ENCODE data around the gene ARID1B.

DNA sequence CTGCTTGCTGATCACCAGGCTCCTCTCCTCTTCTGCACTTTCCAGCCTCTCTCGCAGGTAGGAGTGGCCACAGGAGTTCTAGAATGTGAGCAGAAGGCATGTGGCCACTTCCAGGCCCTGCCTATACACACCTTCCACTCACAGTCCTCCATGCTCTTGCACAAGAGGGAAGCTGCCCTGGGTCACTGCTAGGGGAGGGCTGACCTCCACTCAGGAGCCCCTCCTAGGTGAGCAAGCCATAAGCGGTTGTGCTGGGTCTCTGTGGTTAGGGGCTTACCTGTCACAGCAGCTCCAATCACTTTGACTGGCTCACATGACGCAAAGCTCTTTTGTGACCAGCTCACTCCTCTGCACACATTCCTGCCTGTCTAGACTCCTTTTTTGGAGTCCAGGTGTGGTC, 477.9 kb downstream of the ARID1B start:
- TF ChIP-seq DPF2 (IDR thresholded peaks at IDR 0.05) (no peak), ZNF121 (CRISPR knock-in tag; conservative IDR thresholded peaks at IDR 0.05) (no peak), PCBP2 (IDR thresholded peaks at IDR 0.05; ENCODE audit: low read depth, low read length, poor library complexity, severe bottlenecking) (no peak), ZNF695 (CRISPR knock-in tag; IDR thresholded peaks at IDR 0.05) (no peak), ZNF589 (CRISPR knock-in tag; IDR thresholded peaks at IDR 0.05; ENCODE audit: low read depth) (no peak), ZBTB7A (IDR thresholded peaks at IDR 0.05; ENCODE audit: borderline replicate concordance, control insufficient read depth, low read depth, low read length) (no peak), SREBF2 (CRISPR knock-in tag; IDR thresholded peaks at IDR 0.05) (no peak)
- TF ChIP-seq, protein P1, sequence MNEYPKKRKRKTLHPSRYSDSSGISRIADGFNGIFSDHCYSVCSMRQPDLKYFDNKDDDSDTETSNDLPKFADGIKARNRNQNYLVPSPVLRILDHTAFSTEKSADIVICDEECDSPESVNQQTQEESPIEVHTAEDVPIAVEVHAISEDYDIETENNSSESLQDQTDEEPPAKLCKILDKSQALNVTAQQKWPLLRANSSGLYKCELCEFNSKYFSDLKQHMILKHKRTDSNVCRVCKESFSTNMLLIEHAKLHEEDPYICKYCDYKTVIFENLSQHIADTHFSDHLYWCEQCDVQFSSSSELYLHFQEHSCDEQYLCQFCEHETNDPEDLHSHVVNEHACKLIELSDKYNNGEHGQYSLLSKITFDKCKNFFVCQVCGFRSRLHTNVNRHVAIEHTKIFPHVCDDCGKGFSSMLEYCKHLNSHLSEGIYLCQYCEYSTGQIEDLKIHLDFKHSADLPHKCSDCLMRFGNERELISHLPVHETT (CRISPR knock-in tag; conservative IDR thresholded peaks at IDR 0.05 in 1 of 2, IDR thresholded peaks at IDR 0.05 in 1 of 2), result no peak
- TF ChIP-seq, protein P2, sequence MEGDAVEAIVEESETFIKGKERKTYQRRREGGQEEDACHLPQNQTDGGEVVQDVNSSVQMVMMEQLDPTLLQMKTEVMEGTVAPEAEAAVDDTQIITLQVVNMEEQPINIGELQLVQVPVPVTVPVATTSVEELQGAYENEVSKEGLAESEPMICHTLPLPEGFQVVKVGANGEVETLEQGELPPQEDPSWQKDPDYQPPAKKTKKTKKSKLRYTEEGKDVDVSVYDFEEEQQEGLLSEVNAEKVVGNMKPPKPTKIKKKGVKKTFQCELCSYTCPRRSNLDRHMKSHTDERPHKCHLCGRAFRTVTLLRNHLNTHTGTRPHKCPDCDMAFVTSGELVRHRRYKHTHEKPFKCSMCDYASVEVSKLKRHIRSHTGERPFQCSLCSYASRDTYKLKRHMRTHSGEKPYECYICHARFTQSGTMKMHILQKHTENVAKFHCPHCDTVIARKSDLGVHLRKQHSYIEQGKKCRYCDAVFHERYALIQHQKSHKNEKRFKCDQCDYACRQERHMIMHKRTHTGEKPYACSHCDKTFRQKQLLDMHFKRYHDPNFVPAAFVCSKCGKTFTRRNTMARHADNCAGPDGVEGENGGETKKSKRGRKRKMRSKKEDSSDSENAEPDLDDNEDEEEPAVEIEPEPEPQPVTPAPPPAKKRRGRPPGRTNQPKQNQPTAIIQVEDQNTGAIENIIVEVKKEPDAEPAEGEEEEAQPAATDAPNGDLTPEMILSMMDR (IDR thresholded peaks at IDR 0.05 in 2 of 3, conservative IDR thresholded peaks at IDR 0.05 in 1 of 3; ENCODE audit: insufficient read depth in 2 of 3, low read depth in 1 of 3, low read length in 3 of 3), result no peak
